GOT3 (cell line): Measurements from ENCODE around the gene TPD52L1.
A peak's percentile ranks its signal among the peaks of the same experiment; 100 is the strongest.

Source experiments
- DNase-seq: peaks from one replicate; lab custom pipeline; 2025; ENCODE audit warnings: mixed read lengths; lab: John Stamatoyannopoulos, UW

The TPD52L1 gene

GRCh38 chr6:125182237-125183008 is 28.9 kb downstream of the TPD52L1 start:
- DNase-seq: no peak

GRCh38 chr6:125183391-125183790 is 29.8 kb downstream of the TPD52L1 start:
- DNase-seq: no peak

GRCh38 chr6:125188037-125188436 is 34.5 kb downstream of the TPD52L1 start:
- no peak for DNase-seq

- DNase-seq: no peak
Measured at GRCh38 chr6:125188594-125189203, 35.1 kb downstream of the TPD52L1 start.

GRCh38 chr6:125189494-125189893 is 35.9 kb downstream of the TPD52L1 start:
- DNase-seq: no peak

GRCh38 chr6:125190667-125191066 is 37.1 kb downstream of the TPD52L1 start:
- DNase-seq: no peak

- DNase-seq: no peak
Measured at GRCh38 chr6:125191916-125192609, 38.5 kb downstream of the TPD52L1 start.

- DNase-seq: no peak
Measured at GRCh38 chr6:125192610-125192930, 39.0 kb downstream of the TPD52L1 start.

GRCh38 chr6:125193208-125193607 is 39.6 kb downstream of the TPD52L1 start:
- DNase-seq: no peak

- DNase-seq: no peak
Measured at GRCh38 chr6:125194941-125195340, 41.4 kb downstream of the TPD52L1 start.

GRCh38 chr6:125195526-125195925 is 42.0 kb downstream of the TPD52L1 start:
- DNase-seq: no peak

- no peak for DNase-seq
Measured at GRCh38 chr6:125196613-125197012, 43.0 kb downstream of the TPD52L1 start.

GRCh38 chr6:125197795-125198269 is 44.3 kb downstream of the TPD52L1 start:
- peak; percentile 48 for DNase-seq

GRCh38 chr6:125198398-125198937 is 44.9 kb downstream of the TPD52L1 start:
- no peak for DNase-seq

- DNase-seq: no peak
Measured at GRCh38 chr6:125200941-125201340, 47.4 kb downstream of the TPD52L1 start.

GRCh38 chr6:125201961-125202729 is 48.6 kb downstream of the TPD52L1 start:
- no peak for DNase-seq

GRCh38 chr6:125203395-125203794 is 49.8 kb downstream of the TPD52L1 start:
- no peak for DNase-seq

GRCh38 chr6:125205931-125206330 is 52.4 kb downstream of the TPD52L1 start:
- no peak for DNase-seq

- DNase-seq: no peak
Measured at GRCh38 chr6:125206389-125206788, 52.8 kb downstream of the TPD52L1 start.

GRCh38 chr6:125207956-125208355 is 54.4 kb downstream of the TPD52L1 start:
- no peak for DNase-seq

- DNase-seq: no peak
Measured at GRCh38 chr6:125208625-125209249, 55.2 kb downstream of the TPD52L1 start.

GRCh38 chr6:125210667-125211066 is 57.1 kb downstream of the TPD52L1 start:
- DNase-seq: no peak
